Common myeloid progenitor, CD34-positive (primary cell): ENCODE data around the gene TNFRSF8.
A peak's percentile ranks its signal among the peaks of the same experiment; 100 is the strongest.

ENCODE experiments used
- CTCF ChIA-PET: fragments of 350-600 bp; sonication (Branson Sonifier 250); formaldehyde crosslinking; loops from one replicate; lab custom pipeline; 2021; ENCODE audit warnings: antibody characterized with exemption; lab: Charles Lee
- POLR2A ChIA-PET: fragments of 350-600 bp; sonication (Branson Sonifier 250); formaldehyde crosslinking; loops from one replicate; lab custom pipeline; 2021; ENCODE audit warnings: antibody characterized with exemption; lab: Charles Lee
- DNase-seq, 3 donors: peaks; one replicate each; pipeline versions ENCODE4 v3.0.0 to v3.0.0-alpha.2; 2013
- H3K27ac ChIP-seq, 2 experiments: 1 replicate in 1 of 2; 2 replicates in 1 of 2; pipeline ENCODE4 v1.7.0; 2013; ENCODE audit warnings: inconsistent platforms in 2 of 2, low read length in 2 of 2, mild to moderate bottlenecking in 2 of 2, low read depth in 1 of 2, moderate library complexity in 1 of 2; ENCODE audit not compliant: severe bottlenecking in 2 of 2, insufficient read depth in 1 of 2, poor library complexity in 1 of 2
- H3K27me3 ChIP-seq, 5 experiments: replicated peaks in 2 of 5; 1 replicate in 3 of 5; 2 replicates in 2 of 5; pipeline versions ENCODE4 v1.6.1 to v1.7.0; 2013; ENCODE audit warnings: low read length in 4 of 5, mild to moderate bottlenecking in 2 of 5, moderate library complexity in 2 of 5, inconsistent platforms in 1 of 5; ENCODE audit not compliant: insufficient read depth in 5 of 5, control insufficient read depth in 4 of 5
- H3K36me3 ChIP-seq, 4 experiments: 1 replicate in 2 of 4; 2 replicates in 2 of 4; pipeline versions ENCODE4 v1.6.1 to v1.7.0; 2013; ENCODE audit warnings: low read length in 3 of 4, control low read depth in 1 of 4, mild to moderate bottlenecking in 1 of 4; ENCODE audit not compliant: control insufficient read depth in 4 of 4, insufficient read depth in 4 of 4
- H3K4me1 ChIP-seq, 4 experiments: 1 replicate in 3 of 4; 2 replicates in 1 of 4; pipeline versions ENCODE4 v1.6.1 to v1.7.1; 2013; ENCODE audit warnings: low read length in 3 of 4, mild to moderate bottlenecking in 3 of 4, control low read depth in 1 of 4, inconsistent platforms in 1 of 4, moderate library complexity in 1 of 4; ENCODE audit not compliant: control insufficient read depth in 4 of 4, insufficient read depth in 4 of 4; ENCODE audit errors: control extremely low read depth in 1 of 4
- H3K4me3 ChIP-seq, 7 experiments: 1 replicate in 4 of 7; 2 replicates in 3 of 7; pipeline versions ENCODE4 v1.5.1 to v1.7.0; 2013; ENCODE audit warnings: mild to moderate bottlenecking in 7 of 7, low read length in 6 of 7, moderate library complexity in 6 of 7, inconsistent platforms in 2 of 7, low read depth in 2 of 7, control low read depth in 1 of 7; ENCODE audit not compliant: insufficient read depth in 4 of 7, control insufficient read depth in 1 of 7; ENCODE audit errors: extremely low read depth in 1 of 7
- H3K9me3 ChIP-seq, 5 experiments: 1 replicate in 4 of 5; 2 replicates in 1 of 5; pipeline versions ENCODE4 v1.6.1 to v1.7.1; 2013; ENCODE audit warnings: low read length in 4 of 5, mild to moderate bottlenecking in 2 of 5, inconsistent platforms in 1 of 5, low read depth in 1 of 5, moderate library complexity in 1 of 5; ENCODE audit not compliant: control insufficient read depth in 4 of 5, insufficient read depth in 2 of 5; ENCODE audit errors: control extremely low read depth in 1 of 5
- WGBS: methylation state at CpG from one replicate; pipeline ENCODE4 v1.1.5; 2013; ENCODE audit not compliant: insufficient coverage; 5-methylcytosine and 5-hydroxymethylcytosine counted together

TNFRSF8 gene

GRCh38 chr1:12047120-12047876 is 15.8 kb upstream of the TNFRSF8 start:
- Histone ChIP-seq H3K27ac (no peak overlapping the region), H3K9me3 (no peaks in the 10 kb centered on the region), H3K4me1 (peaks cover 0 to 24% (median 11%) of the 10 kb centered on the region in 4 experiments), H3K4me3 (no peak overlapping the region), H3K27me3 (no peaks in the 10 kb centered on the region), H3K36me3 (no peaks in the 10 kb centered on the region)
- POLR2A ChIA-PET, result no interaction called here
- WGBS, result 36% methylated on average over 10 of the region's 18 CpGs
- DNase-seq, result peak in 1 of 3 donors; percentile 55
- CTCF ChIA-PET, result interaction anchor here (1.0 kb wide), 2 partner anchors 16 to 161 kb away, joined by 3 to 4 read pairs; partner anchors contain the start of gene TNFRSF8

GRCh38 chr1:12048372-12048771 is 14.7 kb upstream of the TNFRSF8 start:
- ChIA-PET POLR2A (no interaction called here), CTCF (no interaction called here)
- peaks cover 0 to 26% (median 11%) of the 10 kb centered on the region in 4 experiments for H3K4me1 ChIP-seq
- no peak for DNase-seq
- no CpG with 5 or more reads among the region's 2 CpGs for WGBS
- no peaks in the 10 kb centered on the region for H3K27me3 ChIP-seq
- no peak overlapping the region for H3K27ac ChIP-seq
- H3K4me3 ChIP-seq, result no peak overlapping the region
- no peaks in the 10 kb centered on the region for H3K9me3 ChIP-seq
- H3K36me3 ChIP-seq, result no peaks in the 10 kb centered on the region

GRCh38 chr1:12049616-12050015 is 13.5 kb upstream of the TNFRSF8 start:
- WGBS, result 89% methylated on average over 4 of the region's 4 CpGs
- ChIA-PET POLR2A (no interaction called here), CTCF (interaction anchor here (1.1 to 1.2 kb wide), 2 partner anchors 18 to 39 kb away, joined by 3 read pairs; no protein-coding TSS in a partner anchor)

GRCh38 chr1:12051361-12051760 is 11.7 kb upstream of the TNFRSF8 start:
- no peak overlapping the region for H3K4me3 ChIP-seq
- peaks cover 0 to 26% (median 11%) of the 10 kb centered on the region in 4 experiments for H3K4me1 ChIP-seq
- ChIA-PET POLR2A (no interaction called here), CTCF (interaction anchor here (0.7 to 1.7 kb wide), 6 partner anchors 12 to 116 kb away, joined by 3 to 6 read pairs (median 3); no protein-coding TSS in a partner anchor)
- H3K36me3 ChIP-seq, result no peaks in the 10 kb centered on the region
- no peak for DNase-seq
- 100% methylated on average over 1 of the region's 1 CpG for WGBS
- H3K9me3 ChIP-seq, result no peaks in the 10 kb centered on the region
- H3K27ac ChIP-seq, result no peak overlapping the region
- no peaks in the 10 kb centered on the region for H3K27me3 ChIP-seq

More at GRCh38 chr1:12049616-12050015, 13.5 kb upstream of the TNFRSF8 start:
- no peaks in the 10 kb centered on the region for H3K27me3 ChIP-seq
- H3K27ac ChIP-seq, result no peak overlapping the region
- no peak overlapping the region for H3K4me3 ChIP-seq
- H3K36me3 ChIP-seq, result no peaks in the 10 kb centered on the region
- no peaks in the 10 kb centered on the region for H3K9me3 ChIP-seq
- H3K4me1 ChIP-seq, result peaks cover 0 to 26% (median 11%) of the 10 kb centered on the region in 4 experiments
- DNase-seq, result no peak

GRCh38 chr1:12052008-12052573 is 11.0 kb upstream of the TNFRSF8 start:
- Histone ChIP-seq H3K27me3 (no peaks in the 10 kb centered on the region), H3K4me1 (peaks cover 0 to 22% (median 10%) of the 10 kb centered on the region in 4 experiments), H3K36me3 (no peaks in the 10 kb centered on the region), H3K4me3 (no peak overlapping the region), H3K27ac (no peak overlapping the region), H3K9me3 (no peaks in the 10 kb centered on the region)
- ChIA-PET POLR2A (no interaction called here), CTCF (interaction anchor here (1.0 to 1.7 kb wide), 5 partner anchors 13 to 37 kb away, joined by 3 to 6 read pairs (median 3); no protein-coding TSS in a partner anchor)
- WGBS, result 41% methylated on average over 9 of the region's 9 CpGs
- peak in 2 of 3 donors; percentile 49 to 56 for DNase-seq

- H3K27ac ChIP-seq, result no peak overlapping the region
- POLR2A ChIA-PET, result no interaction called here
Observed at GRCh38 chr1:12052997-12053686, 10.0 kb upstream of the TNFRSF8 start.

More at GRCh38 chr1:12052997-12053686, 10.0 kb upstream of the TNFRSF8 start:
- no peaks in the 10 kb centered on the region for H3K9me3 ChIP-seq
- CTCF ChIA-PET, result no interaction called here
- H3K27me3 ChIP-seq, result no peaks in the 10 kb centered on the region
- H3K4me3 ChIP-seq, result no peak overlapping the region
- peaks cover 0 to 23% (median 5%) of the 10 kb centered on the region in 4 experiments for H3K4me1 ChIP-seq
- 95% methylated on average over 14 of the region's 14 CpGs for WGBS
- DNase-seq, result no peak
- no peaks in the 10 kb centered on the region for H3K36me3 ChIP-seq
